Thyroid gland (tissue), 4 donors: ENCODE results near the gene PIERCE2.
"Not testable (repeated sequence)": the region's sequence is repeated elsewhere in the genome, so short reads cannot be mapped to it uniquely, and the experiment has no call there.

Experiments
- CTCF ChIP-seq, 6 experiments: fragments of 200-600 bp in 3 of 6; fragments of 450-650 bp in 3 of 6; sonication (generic) in 3 of 6; IDR thresholded peaks; one replicate each; pipeline ENCODE4 v1.5.1; 2016 to 2019; ENCODE audit warnings: antibody characterized with exemption in 6 of 6, mild to moderate bottlenecking in 2 of 6, inconsistent platforms in 1 of 6, moderate library complexity in 1 of 6
- POLR2A ChIP-seq, 2 donors: fragments of 450-650 bp; IDR thresholded peaks; one replicate each; pipeline ENCODE4 v1.6.1; 2017; ENCODE audit warnings: antibody characterized with exemption in 2 of 2, mild to moderate bottlenecking in 2 of 2, moderate library complexity in 1 of 2

DNA sequence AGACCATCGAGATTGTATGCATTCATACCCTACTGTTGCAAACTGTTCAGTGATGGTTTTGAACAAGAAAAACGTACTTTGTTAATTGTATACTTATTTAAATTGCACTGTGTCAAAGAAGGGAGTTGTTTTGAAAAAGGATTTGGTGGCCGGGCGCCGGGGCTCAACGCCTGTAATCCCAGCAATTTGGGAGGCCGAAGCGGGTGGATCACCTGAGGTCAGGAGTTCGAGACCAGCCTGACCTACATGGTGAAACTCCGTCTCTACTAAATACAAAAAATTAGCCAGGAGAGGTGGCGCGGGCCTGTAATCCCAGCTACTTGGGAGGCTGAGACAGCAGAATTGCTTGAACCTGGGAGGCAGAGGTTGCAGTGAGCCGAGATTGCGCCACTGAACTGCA is 681 bp downstream of the PIERCE2 start:
- TF ChIP-seq POLR2A, CTCF (IDR thresholded peaks at IDR 0.05): not testable (repeated sequence)
